NCI-H748 (cell line): ENCODE measurements around the gene GALNT18.
A peak's percentile ranks its signal among the peaks of the same experiment; 100 is the strongest.

Experiments used
- DNase-seq: peaks from one replicate; lab custom pipeline; 2025; ENCODE audit not compliant: unreplicated experiment; lab: John Stamatoyannopoulos, UW

The GALNT18 gene

GRCh38 chr11:11568651-11569229, 53.1 kb downstream of the GALNT18 start:
- no peak for DNase-seq

DNA sequence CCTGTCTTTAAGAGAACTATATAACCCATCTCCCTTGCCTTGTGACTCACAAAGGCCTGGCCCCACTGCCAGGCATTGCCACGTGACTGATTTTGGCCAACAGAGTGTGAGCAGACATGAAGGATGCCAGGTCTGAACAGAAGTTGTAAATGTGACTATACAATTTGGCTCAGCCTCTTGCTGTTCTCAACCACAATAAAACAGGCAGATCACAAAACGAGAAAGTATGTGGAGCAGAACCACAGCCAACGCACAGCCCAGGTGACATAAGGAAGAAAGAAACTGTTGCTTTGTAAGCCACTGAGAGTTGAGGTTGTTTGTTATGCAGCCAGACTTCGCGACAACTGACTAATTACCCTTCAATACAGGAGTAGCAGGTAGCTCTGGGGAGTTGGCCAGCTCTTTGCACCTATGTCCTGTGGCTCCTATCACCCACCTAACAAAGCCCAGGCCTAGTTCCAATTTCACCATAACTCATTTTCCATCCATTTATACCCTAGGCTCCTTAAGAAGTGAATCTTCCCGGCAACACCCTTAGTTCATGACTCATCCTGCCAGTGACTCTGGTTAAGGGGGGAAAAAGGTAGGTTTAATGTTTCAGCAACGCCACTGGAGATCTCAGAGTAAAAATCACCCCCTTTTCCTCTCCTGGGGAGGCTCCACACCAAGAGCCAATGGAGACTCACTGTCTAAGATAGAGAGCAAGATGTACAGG, 53.7 kb downstream of the GALNT18 start:
- no peak for DNase-seq

DNA sequence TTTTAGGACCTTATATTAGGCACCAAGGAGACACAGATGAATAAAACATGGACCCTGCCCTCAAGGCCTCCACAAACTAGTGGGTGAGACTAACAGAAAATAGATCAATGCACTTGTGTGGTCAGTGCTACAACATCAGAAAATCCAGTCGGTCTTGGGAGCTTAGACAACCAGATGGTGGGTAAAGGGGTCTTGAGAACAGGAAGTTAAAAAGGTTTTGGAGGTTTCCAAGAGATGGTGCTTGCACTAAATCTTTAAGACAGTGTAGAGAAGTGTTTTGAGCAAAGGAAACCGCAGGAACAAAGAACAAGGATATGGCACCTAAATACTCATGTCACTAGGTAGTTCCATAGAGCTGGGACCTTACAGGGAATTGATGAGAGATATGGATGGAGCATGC, 56.2 kb downstream of the GALNT18 start:
- DNase-seq = no peak

- DNase-seq = no peak
Observed at GRCh38 chr11:11563200-11563975, 58.4 kb downstream of the GALNT18 start.

GRCh38 chr11:11561991-11562390, 59.8 kb downstream of the GALNT18 start:
- no peak for DNase-seq

DNA sequence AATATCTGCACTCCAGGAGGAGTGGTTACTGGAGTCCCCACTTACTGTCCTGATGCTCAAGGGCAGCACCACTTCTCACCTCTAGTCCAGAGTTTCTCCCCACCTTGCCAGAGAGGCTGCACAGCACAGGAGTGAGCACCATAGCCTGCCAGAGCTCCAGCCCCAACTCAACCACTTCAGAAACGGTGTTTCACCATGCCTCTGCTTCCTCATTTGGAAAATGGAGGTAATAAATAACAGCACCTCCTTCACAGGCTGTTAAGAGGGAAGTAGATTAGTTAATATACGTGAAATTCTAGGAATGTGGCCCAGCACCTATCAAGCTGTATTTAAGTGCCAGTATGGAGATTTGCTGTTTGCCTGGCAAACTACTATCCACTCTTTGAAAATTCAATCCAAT, 63.0 kb downstream of the GALNT18 start:
- DNase-seq = no peak

GRCh38 chr11:11558396-11558795, 63.4 kb downstream of the GALNT18 start:
- DNase-seq = peak; percentile 11

GRCh38 chr11:11555208-11555607, 66.6 kb downstream of the GALNT18 start:
- DNase-seq = peak; percentile 23

DNA sequence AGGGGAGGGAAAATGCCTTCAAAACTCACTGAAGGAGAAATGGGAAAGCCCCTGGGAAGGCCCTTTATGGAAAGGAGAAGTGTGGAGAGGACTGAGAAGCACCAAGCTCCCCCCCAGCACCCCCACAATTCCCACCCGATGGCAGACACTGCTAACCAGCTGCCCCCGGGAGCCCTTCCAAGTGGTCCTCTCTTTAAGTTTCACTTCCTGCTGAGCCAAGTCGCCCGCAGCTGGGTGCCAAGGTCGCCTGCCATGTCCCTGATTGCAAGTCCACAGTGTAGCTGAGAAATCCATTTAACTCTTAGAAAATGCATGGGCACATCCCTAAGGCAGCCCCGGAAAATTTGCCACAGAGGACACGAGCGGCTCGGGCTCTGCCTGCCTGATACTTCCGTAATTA, 68.2 kb downstream of the GALNT18 start:
- no peak for DNase-seq

GRCh38 chr11:11552529-11553087, 69.2 kb downstream of the GALNT18 start:
- DNase-seq = no peak

DNA sequence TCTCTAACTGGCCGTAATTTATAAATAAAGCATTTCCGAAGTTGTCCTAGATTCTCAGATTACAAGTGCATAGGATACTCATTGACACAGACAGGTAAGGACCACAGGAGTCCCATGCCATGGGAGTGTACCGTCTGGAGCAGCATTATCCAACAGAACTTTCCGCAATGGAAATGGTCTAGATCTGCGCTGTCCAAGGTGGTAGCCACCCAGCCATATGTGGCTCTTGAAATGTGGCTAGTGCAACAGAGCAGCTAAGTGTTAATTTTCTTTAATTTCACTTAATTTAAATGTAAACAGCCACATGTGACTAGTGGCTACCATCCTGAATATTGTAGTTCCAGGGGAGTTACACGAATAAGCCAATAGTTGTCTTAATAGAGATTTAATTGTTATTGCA, 71.3 kb downstream of the GALNT18 start:
- DNase-seq = no peak

GRCh38 chr11:11545285-11546275, 76.2 kb downstream of the GALNT18 start:
- no peak for DNase-seq

GRCh38 chr11:11543656-11544055, 78.1 kb downstream of the GALNT18 start:
- no peak for DNase-seq

DNA sequence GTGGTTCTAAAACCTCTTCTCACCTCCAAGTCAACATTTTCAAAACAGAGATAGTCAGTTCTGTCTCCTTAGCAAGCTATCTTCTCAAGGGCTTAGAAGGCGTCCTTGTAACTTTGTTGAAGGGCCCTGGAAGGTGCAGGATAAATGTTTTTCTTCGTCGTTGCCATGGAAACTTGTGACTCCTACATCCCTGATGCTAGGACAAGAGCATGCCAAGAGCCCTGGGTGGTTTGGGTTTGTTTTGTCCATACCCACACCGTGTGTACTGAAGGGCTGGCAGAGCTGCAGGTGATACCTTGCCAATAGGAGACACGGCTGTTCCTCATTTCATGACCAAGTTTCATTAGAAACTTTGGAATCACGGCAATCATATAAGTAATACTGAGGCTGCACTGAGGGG, 81.6 kb downstream of the GALNT18 start:
- no peak for DNase-seq

DNA sequence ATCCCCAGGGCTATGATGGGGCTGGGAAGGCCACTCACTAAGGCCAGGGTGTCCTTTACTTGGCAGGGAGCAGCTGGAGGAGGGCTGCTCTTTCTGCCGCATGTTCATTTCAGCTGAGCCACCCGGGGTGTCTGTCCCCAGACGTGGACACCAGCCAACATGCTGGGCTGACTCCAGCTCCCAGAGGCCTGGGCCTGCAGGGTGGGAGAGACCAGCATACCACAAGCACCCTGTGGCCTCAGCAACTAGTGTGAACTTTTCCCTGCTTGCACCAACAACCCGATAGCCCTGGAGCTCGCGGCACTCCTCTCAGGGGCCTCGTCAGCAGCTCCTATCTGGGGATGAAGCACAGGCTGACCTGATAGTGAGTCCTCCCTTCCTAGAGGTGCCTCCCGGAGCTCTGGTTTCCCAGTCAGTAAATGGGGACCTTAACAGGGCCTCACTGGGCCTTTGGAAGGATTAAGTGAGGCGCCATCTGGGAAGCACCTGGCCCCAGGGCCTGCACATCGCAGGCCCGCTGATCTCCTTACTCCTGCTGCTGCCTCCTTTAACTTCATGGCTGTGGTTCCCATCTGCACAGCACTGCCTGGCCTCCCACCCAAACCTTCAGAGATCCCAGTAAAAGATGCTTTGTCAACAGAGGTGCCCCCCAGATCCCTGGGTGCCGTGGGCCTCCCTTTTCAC, 83.4 kb downstream of the GALNT18 start:
- no peak for DNase-seq

- DNase-seq = no peak
Observed at GRCh38 chr11:11537871-11538270, 83.9 kb downstream of the GALNT18 start.

- DNase-seq = no peak
Observed at GRCh38 chr11:11537372-11537771, 84.4 kb downstream of the GALNT18 start.

DNA sequence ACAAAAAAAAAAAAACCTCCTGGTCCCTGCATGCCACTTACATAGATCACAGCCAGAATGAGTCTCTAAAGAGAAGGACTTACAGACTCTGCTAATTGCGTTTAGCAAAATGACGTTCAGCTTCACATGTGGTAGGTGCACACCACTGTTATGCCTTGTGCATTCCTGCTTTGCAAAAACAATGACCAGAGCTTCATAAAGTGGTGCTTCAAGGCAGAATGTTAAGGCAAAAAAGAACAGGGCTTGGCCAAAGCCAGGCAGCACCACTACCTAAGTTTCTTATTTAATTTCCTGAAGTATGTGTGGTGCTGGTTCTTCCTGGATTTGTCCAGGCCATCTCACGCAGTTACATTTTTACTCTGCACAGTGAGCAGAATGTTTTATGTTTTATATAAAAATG, 85.2 kb downstream of the GALNT18 start:
- DNase-seq = no peak

GRCh38 chr11:11535611-11536010, 86.2 kb downstream of the GALNT18 start:
- DNase-seq = peak; percentile 22

DNA sequence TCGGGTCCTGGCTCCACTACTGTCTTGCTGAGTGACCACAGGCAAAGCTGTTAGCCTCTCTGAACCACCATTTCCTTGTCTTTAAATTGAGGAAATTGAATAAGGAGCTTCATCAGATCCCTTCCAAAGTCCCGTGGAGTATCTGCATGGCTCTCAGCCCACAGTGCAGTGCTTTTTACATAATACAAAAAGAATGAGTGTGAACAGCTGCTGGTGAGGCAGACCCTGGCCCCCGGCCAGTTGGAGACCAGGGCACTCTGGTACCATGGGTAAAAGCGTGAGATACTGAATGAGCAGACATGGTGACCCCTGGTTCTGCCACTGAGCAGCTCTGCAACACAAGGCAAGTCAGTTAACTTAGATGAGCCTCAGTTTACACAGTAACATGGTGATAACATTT, 86.8 kb downstream of the GALNT18 start:
- no peak for DNase-seq
